NOMO-1 treated with dmso at 0.1 percent for 144 hours (cell line): ENCODE measurements around the gene KCNQ1.

Source experiments
- DNase-seq: peaks from one replicate; lab custom pipeline; 2025; ENCODE audit not compliant: unreplicated experiment; lab: John Stamatoyannopoulos, UW

The KCNQ1 gene

DNA sequence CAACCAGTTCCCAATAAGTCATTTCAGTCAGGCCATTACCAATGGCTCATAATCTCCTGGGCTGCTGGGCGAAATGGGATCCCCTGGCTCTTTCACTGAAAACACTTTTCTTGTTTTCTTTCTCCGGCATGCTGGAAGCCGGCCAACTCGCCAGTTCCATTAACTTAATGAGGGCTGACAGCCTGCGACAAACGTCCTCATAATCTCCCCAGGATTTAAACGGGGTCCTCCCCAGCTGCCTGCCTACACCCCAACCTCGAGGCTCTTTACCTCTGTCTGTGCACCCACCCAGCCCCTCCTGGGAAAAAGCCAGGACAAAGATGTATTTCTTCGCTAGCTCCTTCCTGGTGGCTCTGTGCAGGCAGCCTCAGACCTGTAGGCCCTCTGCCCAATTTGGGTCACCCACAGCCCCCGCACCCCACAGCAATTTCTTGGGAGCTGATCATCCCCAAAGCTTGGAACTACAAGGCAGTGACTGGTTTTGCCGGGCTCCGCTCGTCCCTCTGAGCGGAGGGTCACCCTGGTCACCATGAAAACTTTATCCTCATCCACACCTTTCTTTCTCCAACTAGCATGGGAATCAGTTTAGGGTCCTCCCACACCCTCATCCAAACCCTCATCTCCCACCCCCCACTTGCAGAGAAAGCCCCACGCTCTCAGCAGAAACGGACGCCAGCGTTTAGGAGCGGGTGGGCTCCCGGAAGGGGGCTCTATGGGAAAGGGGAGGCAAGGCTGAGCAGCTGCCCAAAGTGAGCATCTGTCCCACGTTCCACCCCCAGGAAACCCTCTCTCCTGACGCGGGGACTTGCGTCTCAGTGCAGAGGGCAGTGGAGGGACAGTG lies 306.1 kb downstream of the KCNQ1 start:
- no peak for DNase-seq

DNA sequence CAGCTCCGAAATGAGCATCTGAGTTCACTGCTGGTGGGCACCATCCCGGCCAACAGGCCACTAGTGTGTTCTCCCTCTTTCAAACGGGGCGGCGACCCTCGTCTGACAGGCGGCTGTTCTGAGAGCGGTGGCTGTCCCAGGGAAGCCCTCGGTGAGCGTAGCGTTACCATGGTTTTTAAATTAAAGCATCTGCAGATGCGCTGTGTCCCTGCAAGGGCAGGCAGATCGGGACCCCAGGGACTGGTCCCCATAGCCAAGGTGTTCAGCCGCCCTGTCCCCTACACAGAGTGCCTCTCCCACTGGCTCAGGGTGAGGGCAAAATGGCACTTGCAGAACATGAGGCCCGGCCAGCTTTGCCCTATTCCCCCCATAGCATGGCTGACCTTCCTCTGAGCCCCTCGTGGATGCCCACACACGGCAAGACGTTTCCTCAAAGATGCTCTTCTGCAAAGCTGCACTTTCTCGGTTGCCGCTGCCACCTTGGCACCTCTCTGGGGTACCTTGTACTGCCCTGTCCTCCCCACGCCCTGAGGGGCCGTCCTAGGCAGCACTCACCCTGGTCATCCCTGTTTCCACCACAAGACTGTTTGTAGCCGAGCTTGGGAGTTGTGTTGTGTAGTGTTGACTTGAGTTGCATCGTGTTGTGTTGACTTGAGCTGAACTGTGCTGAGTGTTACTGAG lies 306.9 kb downstream of the KCNQ1 start:
- DNase-seq: no peak

DNA sequence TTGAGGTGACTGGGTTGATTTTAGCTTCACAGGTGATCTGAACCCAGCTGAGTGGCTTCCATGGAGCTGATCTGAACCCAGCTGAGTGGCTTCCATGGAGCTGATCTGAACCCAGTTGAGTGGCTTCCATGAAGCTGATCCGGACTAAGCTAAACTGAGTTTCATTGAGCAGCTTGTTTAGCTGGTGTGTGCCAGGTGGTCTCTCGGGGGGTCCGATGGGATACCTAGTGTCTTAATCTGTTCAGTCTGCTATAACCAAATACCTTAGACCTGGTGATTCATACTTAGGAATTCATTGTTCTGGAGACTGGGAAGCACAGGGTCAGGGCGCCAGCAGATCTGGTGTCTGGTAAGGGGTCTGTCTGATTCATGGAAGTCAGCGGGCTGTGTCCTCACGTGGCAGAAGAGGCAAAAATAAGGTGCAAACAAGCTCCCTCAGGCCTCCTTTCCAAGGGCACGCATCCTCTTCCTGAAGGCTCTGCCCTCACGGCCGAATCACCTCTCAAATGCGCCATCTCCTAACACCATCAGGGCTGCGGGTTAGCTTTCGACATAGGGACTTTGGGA lies 307.5 kb downstream of the KCNQ1 start:
- DNase-seq: no peak

DNA sequence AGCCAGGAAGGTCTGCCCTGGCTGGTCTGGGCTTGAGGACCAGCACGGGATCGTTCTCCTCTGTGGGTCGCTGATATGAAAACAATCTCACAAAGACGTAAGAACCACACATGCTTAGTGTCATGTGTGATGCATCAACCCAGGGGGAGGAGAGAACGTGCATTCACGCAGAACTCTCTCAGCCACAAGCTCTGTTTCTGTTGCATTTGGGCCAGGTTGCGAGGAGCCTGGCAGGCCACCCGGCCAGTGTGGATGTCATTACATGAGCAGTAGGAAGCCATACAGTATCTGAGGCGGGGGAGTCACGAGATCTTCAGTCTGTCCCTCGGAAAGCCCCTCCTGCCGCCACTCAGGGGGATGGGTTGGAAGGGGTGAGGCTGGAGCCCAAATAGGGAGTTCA lies 308.1 kb downstream of the KCNQ1 start:
- no peak for DNase-seq

DNA sequence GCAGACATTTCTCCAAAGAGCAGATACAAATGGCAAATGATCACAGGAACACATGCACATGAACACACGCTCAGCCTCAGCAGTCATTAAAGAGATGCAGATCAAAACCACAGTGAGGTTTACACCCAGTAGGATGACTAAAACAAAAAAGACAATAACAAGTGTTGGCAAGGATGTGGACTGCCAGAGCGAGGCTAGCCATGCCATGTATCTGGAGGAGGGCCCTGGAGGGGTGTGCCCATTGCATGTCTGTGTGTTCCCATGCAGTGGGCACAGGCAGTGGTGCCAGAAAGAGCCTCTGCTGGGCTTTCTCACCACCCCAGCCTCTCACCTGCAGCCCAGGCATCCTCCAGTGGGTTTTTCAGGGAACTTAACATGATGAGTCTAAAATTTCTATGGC lies 309.2 kb downstream of the KCNQ1 start:
- no peak for DNase-seq

DNA sequence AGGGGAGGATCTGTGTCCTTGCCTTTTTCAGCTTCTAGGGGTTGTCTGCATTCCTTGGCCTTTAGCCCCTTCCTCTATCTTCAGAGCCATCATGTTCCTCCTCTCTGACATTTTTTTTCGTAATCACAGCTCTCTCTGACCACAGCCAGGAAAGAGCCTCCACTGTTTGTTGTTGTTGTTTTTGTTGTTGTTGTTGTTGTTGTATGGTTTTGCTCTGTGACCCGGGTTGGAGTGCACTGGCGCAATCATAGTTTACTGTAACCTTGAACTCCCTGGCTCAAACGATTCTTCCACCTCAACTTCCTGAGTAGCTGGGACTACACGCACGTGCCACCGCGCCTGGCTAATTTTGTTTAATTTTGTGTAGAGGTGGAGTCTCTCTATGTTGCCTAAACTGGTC lies 310.3 kb downstream of the KCNQ1 start:
- DNase-seq: no peak

DNA sequence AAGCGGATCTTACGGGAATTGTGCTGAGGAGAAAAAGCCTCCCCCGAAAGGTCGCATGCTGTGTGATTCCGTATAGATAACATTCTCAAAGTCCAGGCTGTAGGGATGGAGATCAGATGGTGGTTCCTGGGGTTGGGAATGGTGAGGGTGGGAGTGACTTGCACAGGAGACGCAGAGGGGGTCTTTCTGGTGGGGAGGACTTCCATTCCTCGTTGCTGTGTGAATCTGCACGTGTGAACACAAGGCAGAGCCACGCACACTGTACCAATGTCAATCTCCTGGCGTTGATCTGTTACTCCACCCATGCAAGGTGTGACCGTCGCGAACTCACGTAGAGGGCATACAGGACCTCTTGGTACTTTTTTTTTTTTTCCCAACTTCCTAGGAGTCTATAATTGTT lies 313.9 kb downstream of the KCNQ1 start:
- DNase-seq: no peak

DNA sequence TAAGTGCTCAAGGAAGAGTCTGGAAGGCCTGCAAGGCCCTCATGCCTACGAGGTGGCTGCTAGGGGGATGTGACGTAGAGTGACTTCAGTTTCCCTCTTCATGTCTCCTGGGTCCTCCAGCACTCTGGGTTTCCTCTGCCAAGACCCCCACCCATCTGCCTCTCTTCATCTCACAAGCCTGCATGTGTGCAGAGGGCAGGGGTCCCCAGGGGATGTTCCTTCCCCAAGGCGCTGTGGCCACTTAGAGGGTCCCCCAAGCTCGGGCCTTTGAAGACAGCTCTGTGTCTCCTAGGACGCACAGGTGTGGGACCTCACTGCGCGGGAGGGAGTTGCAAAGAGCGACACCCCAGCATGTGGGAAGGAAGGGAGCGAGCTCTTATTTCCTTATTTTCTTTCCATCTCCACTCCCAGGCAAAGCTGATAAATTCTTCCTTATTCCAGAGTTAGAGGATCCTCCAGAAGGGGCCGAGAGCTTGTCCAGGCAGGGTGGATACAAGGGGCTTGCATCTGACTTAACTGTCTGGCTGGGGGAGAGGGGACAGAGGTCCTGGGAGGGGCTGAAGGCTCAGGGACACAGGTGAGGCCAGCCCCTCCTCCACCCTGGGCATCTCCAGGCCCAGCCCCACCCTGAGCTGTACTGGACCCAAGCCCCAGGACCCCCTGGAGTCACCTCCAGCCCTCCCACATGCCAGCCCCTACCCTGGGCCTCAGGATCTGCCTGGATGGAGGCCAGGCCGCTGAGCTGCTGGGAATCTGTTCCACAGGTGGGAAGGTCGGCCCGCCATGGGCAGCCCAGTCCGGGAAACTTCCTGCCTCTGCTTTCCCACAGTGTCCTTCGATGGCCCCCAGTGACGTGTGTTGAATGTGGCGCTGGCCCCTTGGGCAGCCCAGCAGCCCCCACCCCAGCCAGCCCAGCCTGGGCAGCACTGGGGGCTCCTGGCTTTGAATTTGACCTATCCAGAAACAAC lies 314.7 kb downstream of the KCNQ1 start:
- DNase-seq: no peak

DNA sequence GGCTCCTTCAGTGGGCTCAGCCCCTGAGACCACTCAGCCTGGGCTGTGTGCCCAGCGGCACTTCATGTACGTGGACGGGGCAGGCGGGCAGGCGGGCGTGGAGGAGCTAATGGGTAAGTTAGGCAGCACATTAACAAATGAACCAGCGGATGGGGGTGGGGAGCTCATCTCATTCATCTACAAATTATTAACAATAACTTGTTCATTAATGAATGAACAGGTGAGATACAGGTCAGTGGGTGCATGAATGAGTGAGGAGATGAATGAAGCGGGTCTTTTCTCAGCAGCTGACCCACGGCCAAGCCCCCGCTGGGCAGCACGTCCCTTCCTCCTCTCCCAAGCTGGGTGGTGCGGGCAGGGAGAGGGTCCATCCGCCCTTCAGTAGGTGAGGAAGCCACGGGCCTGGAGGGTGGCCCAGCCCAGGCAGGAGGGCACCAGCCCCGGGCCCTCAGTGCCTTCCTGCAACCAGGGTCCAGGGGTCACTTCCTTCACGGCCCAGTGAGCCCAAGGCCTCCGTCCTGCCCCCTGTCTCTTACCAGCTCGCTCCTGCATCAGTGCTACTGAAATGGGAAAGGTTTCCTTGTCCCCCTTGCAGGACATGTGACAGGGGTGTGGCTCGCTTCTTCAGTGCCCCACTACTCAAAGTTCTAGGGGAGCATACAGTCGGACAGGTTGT lies 315.5 kb downstream of the KCNQ1 start:
- no peak for DNase-seq

DNA sequence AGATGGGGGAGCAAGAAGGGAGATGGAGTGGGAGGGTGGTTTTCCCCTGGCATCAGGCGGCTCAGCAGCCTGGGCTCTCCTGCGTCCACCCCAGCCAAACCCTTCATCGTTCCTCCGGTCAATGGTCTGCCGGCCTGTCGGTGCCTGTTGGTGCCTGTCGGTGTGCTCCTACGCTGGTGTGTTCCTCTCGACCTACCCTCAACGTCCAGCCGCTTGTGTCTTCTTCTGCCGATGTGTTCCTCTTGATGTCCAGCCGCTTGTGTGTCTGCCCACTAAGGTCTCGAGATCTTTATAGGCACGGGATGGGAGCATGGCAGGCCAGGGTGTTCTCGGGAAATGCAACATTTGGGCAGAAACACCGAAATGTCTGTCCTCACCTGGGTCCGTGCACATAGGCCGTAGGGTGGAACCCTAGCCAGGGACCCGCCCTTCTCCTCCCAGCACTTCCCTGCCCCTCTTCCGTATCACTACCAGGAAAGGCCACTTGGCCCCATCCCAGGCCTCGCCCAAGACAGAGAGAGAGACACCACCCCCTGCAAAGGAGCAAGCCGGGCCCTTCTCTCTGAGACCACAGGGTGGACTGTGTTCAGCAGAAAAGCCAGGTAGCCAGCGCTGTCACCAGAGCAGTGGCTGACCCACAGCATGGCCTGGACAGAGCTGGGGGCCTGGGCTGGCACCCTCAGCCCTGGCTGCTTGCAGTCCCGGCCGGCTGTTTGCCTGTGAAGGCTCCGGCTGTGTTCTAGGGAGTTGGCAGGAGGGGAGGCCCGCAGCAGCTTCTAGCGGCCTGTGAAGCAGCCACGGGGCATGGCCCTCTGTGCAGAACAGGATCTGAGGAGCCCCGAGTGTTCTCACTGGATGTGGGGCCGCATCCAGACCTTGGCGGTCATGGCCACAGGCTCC lies 316.6 kb downstream of the KCNQ1 start:
- DNase-seq: no peak

DNA sequence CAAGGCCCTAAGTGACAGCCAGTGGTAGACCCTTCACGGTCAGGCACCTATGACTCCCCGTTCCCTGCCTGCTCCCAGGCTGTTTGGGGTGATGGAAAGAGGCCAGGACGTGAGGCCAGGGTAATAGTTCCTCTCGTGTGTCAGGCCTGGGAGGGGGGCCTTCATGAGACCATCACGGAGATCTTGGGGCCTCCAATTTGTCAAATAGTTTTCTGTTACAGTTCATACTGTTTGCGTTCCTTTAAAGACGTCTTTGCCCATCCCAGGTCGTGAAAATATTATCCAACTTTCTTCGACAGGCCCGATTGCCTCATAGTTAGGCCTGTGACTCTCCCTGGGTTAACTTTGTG lies 317.2 kb downstream of the KCNQ1 start:
- no peak for DNase-seq

DNA sequence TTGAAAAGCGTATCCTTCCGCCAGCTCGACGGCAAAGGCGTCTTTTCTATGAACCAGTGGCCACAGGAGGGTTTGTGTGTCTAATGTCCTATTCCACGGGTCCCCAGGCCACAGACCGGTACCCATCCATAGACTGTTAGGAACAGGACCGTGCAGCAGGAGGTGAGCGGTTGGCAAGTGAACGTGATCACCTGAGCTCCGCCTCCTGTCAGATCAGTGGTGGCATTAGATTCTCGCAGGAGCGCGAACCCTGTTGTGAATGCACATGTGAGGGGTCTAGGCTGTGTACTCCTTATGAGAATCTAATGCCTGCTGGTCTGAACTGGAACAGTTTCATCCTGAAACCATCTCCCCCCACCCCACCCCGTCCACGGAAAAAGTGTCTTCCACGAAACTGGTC lies 317.6 kb downstream of the KCNQ1 start:
- DNase-seq: no peak

DNA sequence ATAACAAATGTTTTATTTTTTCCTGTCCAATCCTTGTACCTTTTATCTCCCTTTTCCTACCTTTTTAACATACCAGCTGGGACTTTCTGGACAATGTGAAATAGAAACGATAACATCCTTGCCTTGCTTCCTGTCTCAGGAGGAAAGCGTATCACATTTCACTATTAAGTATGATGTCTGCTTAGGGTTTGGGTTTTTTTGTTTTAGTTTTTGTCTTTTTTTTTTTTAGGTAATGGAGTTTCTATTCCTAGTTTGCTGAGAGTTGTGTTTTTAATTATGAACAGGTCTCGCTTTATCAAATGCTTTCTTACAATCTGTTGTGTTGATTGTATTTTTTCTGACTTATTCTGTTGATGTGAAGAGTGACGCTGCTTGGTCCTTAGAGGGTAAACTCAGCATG lies 319.2 kb downstream of the KCNQ1 start:
- no peak for DNase-seq

DNA sequence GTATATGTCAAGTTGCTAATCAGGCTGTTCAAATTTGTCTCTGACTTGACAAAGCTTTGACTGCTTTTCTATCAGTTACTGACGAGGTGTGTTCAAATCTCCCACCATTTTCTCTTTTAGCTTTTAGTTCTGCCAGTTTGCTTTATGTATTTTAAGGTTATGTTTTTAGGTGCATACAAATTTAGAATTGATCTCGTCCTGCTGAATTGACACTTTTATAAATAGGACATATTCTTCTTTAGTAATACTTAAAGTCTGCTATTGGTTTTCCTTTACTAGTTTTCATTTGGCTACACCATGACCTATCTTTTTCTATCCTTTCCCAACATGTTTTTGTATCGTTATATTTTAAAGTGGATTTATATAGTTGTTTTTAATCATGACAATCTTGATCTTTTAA lies 320.7 kb downstream of the KCNQ1 start:
- no peak for DNase-seq

DNA sequence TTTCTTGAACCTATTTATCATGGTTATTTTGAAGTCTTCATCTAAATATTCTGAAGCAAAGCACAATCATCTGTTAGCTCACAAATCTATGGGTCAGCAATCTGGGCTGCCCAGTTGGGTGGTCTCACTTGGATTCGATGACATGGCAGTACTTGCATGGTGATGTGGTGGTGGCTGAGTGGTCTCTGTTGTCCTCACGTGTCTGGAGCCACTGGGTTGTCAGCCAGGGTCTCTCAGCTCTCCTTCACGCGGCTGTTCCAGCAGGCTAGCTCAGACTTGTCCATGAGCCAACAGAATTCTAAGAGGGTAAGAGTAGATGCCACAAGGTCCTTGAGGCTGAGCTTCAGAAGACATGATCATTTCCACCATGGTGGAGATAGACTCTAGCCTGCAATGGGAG lies 321.4 kb downstream of the KCNQ1 start:
- DNase-seq: no peak

DNA sequence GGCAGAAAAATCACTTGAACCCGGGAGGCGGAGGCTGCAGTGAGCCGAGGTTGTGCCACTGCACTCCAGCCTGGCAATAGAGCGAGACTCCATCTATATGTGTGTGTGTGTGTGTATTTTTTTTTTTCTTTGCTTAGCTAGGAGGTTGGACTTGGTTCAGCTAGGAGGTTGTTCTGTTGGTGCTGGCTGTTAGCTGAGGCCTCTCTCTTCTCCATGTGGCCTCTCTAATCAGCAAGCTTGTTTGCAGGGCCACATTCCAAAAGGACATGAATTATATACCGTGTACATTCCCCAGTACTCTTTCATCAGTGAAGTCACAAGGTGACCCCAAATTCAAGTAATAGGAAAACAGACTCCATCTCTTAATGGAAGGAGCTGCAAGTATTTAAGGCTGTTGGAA lies 322.3 kb downstream of the KCNQ1 start:
- DNase-seq: no peak

DNA sequence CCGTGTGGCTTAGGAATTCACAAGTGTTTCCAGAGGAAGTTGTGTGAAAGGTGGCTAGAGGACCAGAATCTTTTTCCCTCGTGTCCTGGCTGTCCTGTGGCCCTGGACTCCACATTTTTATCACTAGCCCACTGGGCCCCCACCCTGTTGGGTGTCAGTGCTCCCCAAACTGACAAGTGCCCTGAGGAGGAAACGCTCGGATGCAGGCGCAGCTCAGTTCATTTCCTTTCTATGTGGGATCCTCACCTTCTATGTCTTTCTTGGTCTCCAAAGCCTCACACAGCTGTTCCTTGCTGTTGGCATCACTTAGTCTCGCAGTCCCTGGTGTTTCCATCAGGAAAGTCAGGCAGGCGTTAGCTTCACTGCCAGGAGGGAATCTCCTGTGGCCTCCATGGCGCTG lies 323.0 kb downstream of the KCNQ1 start:
- no peak for DNase-seq

DNA sequence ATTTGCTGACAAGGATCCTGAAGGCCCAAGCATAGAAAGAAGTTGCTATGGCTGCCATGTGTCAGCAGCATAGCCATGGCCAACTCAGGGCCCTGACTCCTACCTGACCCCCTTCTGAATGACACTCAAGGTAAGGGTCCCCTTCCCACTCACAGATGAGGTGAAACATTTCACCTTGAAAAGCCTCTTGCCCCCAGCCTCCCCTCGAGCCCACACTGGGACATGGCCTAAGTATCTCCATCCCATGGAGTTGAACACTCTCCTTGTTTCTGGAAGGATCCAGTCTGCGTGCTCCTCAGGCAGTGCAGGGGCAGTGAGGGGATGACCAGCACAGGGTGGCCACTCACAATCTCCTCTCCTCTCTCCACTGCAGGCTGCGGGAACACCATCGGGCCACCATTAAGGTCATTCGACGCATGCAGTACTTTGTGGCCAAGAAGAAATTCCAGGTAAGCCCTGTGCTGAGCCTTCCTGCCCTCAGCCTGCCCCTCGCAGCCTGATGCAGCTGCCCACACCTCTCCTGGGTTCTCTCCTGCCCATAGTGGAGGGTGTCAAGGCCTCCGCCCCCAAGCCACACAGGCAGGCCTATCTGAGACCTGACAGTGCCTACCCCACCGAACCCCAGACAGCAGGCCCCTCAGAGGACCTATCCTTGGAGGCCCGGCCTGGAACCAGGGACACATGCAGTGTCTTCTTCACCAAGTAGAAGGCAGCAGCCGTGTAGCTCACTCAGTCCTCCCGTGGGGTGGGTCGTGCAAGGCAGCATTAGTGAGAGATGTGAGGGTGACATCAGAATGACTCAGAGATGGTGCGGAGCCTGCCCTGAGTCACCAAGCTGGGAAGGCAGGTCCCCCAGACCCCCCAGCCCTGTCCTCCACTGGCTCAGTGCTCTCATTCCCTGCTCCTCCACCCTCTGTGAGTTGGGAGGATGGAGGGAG lies 323.9 kb downstream of the KCNQ1 start:
- no peak for DNase-seq
